Measurements from ENCODE around the gene ANKRD40.
"Not testable (repeated sequence)": the region's sequence is repeated elsewhere in the genome, so short reads cannot be mapped to it uniquely, and the experiment has no call there.

ANKRD40 gene

DNA sequence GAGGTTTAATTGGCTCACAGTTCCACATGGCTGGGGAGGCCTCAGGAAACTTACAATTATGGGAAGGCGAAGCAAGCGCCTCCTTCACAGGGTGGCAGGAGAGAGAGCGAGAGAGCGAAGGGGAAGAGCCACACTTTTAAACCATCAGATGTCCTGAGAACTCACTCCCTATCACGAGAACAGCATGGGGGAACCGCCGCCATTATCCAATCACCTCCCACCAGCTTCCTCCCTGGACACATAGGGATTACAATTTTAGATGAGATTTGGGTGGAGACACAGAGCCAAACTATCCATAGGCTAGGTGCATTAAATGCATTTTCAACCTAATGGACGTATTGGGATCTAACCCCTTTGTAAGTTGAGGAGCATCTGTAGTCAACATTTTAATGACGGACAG is 4.9 kb upstream of the ANKRD40 start:
- DNase-seq = no peak

DNA sequence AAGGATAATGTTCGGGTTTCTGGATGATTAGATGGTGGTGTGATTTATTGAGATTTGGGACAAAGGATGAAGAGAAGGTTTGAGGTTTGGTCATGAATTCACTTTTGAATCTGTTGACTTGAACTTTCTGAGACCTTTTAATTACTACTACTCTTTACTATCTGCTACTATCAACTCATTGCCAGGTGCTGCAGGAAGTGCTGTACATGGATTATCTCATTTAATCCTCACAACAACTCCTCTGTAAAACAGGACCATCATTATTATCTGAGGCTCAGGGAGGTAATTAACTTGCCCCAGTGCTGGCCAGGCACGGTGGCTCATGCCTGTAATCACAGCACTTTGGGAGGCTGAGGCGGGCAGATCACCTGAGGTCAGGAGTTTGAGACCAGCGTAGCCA is 2.9 kb upstream of the ANKRD40 start:
- DNase-seq = no peak

DNA sequence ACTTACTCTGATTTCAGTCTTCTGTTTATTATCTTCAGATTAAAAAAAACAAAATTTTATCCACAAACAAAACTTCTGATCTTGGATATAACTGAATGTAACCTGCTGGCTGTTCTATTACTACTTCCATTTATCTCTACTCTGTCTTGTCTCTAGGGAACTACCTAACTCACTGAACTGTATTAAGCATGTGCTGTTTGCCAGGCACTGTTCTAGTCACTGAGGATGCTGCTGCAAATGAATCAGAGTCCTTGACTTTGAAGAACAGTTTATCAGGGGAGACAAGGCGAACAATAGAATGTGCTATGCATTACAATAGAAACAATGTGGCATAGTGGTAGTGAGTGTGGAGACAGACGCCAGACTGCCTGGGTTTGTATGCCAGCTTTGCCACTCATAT is 2.3 kb upstream of the ANKRD40 start:
- no peak for DNase-seq

DNA sequence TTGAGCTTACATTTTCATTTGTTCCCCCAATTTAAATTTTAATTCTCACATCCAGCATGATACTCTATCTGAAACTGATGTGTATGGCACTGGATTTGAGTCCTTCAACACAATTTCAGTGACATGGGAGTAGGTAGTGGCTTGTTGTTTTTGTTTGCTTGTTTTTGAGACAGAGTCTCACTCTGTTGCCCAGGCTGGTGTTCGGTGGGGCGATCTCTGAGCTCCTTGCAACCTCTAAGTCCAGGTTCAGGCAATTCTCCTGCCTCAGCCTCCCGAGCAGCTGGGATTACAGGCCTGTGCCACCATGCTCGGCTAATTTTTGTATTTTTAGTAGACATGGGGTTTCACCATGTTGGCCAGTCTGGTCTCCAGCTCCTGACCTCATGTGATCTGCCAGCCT is 1.3 kb upstream of the ANKRD40 start:
- not testable (repeated sequence) for DNase-seq

- peak in 5 of 51 donors; percentile 8 to 63 (median 20) for DNase-seq
These were observed 611 bp upstream of the ANKRD40 start for GRCh38 chr17:50708050-50709000.

GRCh38 chr17:50703162-50703561 is 4.6 kb downstream of the ANKRD40 start:
- DNase-seq = no peak

GRCh38 chr17:50699410-50699809 is 8.3 kb downstream of the ANKRD40 start:
- DNase-seq = no peak

DNA sequence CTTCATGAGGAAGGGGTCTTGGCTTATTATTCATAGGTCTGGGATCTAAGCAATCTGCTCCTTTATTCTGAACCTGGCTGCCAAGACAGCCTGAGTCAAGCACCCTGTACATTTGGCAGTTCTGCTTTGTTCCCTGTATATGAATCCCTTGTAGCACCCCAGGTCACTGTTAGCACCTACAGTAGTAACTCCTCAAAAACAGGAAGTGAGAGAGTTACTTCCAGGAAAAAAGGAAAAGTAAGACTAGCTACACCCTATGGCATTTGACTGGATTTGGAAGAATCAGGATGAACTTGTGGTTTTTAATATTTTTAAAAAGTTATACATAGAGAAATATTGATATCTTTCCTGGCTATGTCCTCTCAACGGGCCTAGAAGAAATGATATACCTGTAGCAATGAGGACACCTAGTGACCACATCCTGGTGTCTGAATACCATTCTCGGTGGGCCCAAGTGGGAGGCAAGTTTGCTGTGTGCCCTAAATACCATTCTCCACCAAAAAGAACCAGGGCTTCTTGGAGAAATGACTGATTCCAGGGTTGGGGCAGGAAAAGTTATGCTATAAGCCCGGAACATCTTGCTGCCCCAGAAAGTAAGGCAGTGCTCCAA is 9.9 kb downstream of the ANKRD40 start:
- DNase-seq = no peak

- no peak for DNase-seq
These were observed 10.7 kb downstream of the ANKRD40 start for GRCh38 chr17:50697062-50697461.

- DNase-seq = no peak
These were observed 11.3 kb downstream of the ANKRD40 start for GRCh38 chr17:50696365-50696879.

DNA sequence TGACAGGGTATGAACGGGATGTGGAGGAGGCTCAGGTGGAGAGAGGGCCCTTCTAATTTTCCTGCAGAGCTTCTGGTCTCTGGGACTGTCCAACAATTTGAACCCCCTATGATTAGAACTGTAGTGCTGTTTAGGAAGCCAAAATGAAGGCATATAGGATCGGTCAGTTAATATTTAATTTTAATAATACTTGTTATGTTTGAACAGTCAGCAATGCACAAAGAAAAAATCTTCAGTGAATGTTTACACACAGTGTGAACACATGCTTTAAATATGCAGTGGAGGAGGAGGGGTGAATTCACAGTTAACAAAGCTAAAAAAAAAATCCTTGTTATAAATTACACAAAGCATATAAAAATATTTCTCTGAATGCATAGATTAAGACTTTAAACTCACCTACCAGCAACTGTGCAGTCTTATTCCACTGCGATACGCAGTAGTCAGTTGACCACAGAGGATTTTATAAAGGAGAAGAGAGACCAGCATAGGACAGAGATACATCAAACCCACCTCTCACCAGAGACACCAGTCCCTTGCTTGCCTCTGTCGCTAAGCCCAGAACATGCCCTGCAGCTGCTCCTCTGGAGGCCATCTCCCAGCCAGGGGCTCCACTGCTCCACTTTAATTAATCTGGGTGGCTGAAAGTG is 14.6 kb downstream of the ANKRD40 start:
- no peak for DNase-seq

GRCh38 chr17:50692448-50693035 is 15.2 kb downstream of the ANKRD40 start:
- DNase-seq = no peak

DNA sequence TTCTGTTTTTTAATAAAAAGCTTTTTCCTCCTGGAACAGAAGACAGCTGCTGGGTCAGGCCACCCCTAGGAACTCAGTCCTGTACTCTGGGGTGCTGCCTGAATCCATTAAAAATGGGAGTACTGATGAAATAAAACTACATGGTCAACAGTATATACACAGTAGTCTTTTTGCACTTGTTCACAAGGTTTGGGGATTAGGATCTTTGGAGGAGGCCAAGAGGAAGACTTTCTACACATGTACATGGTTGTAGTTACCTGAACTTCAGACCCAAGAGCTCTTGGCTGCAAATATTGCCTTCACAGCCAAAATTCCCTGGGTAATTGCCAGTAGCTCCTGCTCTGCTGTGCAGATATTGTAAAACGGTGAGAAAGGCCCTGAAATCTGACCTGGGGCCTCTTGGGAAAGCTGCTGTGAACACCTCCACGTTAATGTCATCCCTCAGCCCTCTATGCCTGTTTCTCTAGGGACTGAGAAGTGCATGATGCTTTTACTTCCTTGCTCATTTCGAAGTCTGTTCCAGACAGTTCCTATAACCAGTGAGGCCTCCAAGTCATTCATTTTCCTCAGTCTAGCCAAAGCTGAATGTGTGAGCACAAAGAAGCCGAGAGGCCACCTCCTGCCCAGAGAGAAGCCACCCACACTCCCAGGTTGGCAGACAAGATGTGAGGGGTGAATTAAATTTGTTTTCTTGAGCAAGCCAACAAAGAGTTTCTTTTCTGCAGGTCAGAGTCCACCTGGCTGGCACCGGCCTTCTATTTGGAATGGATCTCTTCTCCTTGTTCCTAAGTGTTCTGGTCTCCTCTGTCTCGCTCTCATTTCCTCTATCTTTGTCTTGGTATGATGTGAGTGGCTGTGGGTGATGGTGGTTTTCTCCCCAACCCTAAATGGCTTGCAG is 15.9 kb downstream of the ANKRD40 start:
- DNase-seq = peak in 1 of 51 donors; percentile 6

GRCh38 chr17:50690887-50691549 is 16.7 kb downstream of the ANKRD40 start:
- DNase-seq = no peak

GRCh38 chr17:50689956-50690886 is 17.5 kb downstream of the ANKRD40 start:
- DNase-seq = peak in 35 of 51 donors; percentile 8 to 59 (median 26)

GRCh38 chr17:50689251-50689650 is 18.5 kb downstream of the ANKRD40 start:
- no peak for DNase-seq

GRCh38 chr17:50688245-50688644 is 19.5 kb downstream of the ANKRD40 start:
- DNase-seq = no peak

- no peak for DNase-seq
These were observed 20.3 kb downstream of the ANKRD40 start for GRCh38 chr17:50687200-50688066.

Data from hypothalamus (tissue), 51 donors.